ENCODE data around the gene UXS1. TPM values are rescaled to one million over a fixed set of nuclear protein-coding genes. Genes with fewer than 3 reads are reported as not detected.

The UXS1 gene
- total and polyA plus RNA-seq, 2 donors (not counting 1 experiment from before 2014, with no cell fraction given) = 20.3 to 44.8 TPM

DNA sequence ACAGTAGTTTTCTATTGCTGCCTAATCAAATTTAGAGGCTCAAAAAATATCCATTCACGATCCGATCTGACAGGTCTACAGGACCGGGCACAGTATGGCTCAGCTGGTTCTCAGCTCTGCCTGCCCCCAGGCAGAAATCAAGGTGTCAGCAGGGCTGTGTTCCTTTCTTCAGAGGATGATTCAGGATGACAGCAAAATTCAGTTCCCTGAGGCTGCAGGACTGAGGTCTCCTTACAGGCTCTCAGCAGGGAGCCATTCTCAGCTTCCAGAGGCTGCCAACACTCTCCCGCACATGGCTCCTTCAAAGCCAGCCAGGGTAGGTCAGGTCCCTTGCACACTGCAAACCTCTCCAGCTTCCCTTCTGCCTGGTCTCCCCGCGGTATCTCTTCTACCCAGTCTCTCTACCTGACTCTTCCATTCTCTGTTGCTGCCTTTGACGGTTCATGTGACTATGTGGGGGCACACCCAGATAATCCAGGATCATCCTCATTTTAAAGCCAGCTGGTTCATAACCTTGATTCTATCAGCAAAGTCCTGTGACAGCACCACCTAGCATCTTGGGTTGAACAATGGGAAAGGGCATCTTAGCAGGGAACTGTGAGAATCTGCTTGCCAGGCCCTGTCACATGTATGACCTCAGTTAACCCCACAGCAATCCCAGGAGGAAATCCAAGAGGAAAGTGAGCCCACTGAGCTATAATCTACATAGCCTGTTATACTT is 50.4 kb downstream of the UXS1 start:
- Histone ChIP-seq H3K9me3 (ENCODE audit: control extremely low read depth in 1 of 3, control insufficient read depth in 2 of 3, insufficient read depth in 1 of 3, low read length in 2 of 3) (no peaks in the 10 kb centered on the region), H3K4me3 (ENCODE audit: control extremely low read depth in 1 of 5, extremely low read depth in 1 of 5, insufficient read depth in 1 of 5, low read depth in 2 of 5, low read length in 4 of 5) (no peak overlapping the region), H3K36me3 (replicated peaks in 1 of 2; ENCODE audit: control extremely low read depth in 1 of 2, control insufficient read depth in 1 of 2, extremely low read depth in 1 of 2, insufficient read depth in 2 of 2, low read length in 1 of 2) (peaks cover 7 to 28% of the 10 kb centered on the region in 2 experiments), H3K27me3 (replicated peaks in 1 of 4; ENCODE audit: control extremely low read depth in 1 of 4, control insufficient read depth in 3 of 4, insufficient read depth in 4 of 4, low read length in 3 of 4) (no peaks in the 10 kb centered on the region), H3K4me1 (ENCODE audit: control insufficient read depth in 2 of 2, insufficient read depth in 2 of 2, low read length in 2 of 2) (peaks cover 18 to 20% of the 10 kb centered on the region in 2 donors), H3K4me2 (replicated peaks; ENCODE audit: low read depth, low read length, poor library complexity, severe bottlenecking) (no peak overlapping the region), H3K27ac (ENCODE audit: low read length in 2 of 2) (no peak overlapping the region), H4K20me1 (ENCODE audit: control insufficient read depth, insufficient read depth, low read length, poor library complexity, severe bottlenecking) (no peaks in the 10 kb centered on the region), H2AFZ (ENCODE audit: insufficient read depth, low read depth, low read length, poor library complexity, severe bottlenecking) (no peak overlapping the region), H3K79me2 (ENCODE audit: control insufficient read depth, insufficient read depth, low read length) (peaks cover 62% of the 10 kb centered on the region), H3K9ac (ENCODE audit: low read length) (no peak overlapping the region)
- intact Hi-C loops (cut with micrococcal nuclease) = no loop called here
- H3K27me3 Mint-ChIP-seq = no peaks in the 10 kb centered on the region
- ATAC-seq (ENCODE audit: low read depth) (no peak), DNase-seq (no peak)
- TF ChIP-seq, protein P1, sequence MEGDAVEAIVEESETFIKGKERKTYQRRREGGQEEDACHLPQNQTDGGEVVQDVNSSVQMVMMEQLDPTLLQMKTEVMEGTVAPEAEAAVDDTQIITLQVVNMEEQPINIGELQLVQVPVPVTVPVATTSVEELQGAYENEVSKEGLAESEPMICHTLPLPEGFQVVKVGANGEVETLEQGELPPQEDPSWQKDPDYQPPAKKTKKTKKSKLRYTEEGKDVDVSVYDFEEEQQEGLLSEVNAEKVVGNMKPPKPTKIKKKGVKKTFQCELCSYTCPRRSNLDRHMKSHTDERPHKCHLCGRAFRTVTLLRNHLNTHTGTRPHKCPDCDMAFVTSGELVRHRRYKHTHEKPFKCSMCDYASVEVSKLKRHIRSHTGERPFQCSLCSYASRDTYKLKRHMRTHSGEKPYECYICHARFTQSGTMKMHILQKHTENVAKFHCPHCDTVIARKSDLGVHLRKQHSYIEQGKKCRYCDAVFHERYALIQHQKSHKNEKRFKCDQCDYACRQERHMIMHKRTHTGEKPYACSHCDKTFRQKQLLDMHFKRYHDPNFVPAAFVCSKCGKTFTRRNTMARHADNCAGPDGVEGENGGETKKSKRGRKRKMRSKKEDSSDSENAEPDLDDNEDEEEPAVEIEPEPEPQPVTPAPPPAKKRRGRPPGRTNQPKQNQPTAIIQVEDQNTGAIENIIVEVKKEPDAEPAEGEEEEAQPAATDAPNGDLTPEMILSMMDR (IDR thresholded peaks at IDR 0.05) = no peak
- TF ChIP-seq EZH2 (IDR thresholded peaks at IDR 0.05; ENCODE audit: borderline replicate concordance, insufficient read depth, low read depth, low read length, poor library complexity, severe bottlenecking) = no peak
- H3K27ac Mint-ChIP-seq = no peak overlapping the region
- CTCF ChIA-PET = no interaction called here
- H3K9me3 Mint-ChIP-seq (ENCODE audit: insufficient read depth) = no peaks in the 10 kb centered on the region
- no peak overlapping the region for H3K4me3 Mint-ChIP-seq
- POLR2A ChIA-PET = no interaction called here
- WGBS (ENCODE audit: insufficient coverage) = 100% methylated on average over 7 of the region's 7 CpGs
- H3K4me1 Mint-ChIP-seq = peaks cover 46% of the 10 kb centered on the region

DNA sequence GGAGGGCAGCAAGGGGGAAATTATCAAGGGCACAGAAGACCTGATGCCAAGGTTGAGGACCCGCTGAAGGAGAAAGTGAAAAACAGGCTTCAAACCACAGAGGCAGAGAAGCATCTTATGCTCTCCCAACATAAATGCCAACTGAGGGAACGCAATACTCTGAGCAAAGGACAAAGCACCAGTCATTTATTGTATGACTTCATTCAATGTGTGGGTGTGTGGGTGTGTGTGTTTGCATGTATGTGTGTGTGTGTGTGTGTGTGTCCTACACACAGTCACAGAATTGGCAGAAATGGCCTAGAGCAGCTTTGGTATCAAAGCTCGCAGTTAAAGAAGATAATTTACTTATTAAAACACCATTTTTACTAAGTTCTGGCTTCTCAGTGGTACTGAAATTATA is 51.4 kb downstream of the UXS1 start:
- intact Hi-C loops (cut with micrococcal nuclease) = no loop called here
- Histone ChIP-seq H3K27ac (ENCODE audit: low read length in 2 of 2) (no peak overlapping the region), H3K4me3 (ENCODE audit: control extremely low read depth in 1 of 5, extremely low read depth in 1 of 5, insufficient read depth in 1 of 5, low read depth in 2 of 5, low read length in 4 of 5) (no peak overlapping the region), H3K9ac (ENCODE audit: low read length) (no peak overlapping the region), H2AFZ (ENCODE audit: insufficient read depth, low read depth, low read length, poor library complexity, severe bottlenecking) (no peak overlapping the region), H3K4me1 (ENCODE audit: control insufficient read depth in 2 of 2, insufficient read depth in 2 of 2, low read length in 2 of 2) (peaks cover 10 to 13% of the 10 kb centered on the region in 2 donors), H3K79me2 (ENCODE audit: control insufficient read depth, insufficient read depth, low read length) (peaks cover 65% of the 10 kb centered on the region), H4K20me1 (ENCODE audit: control insufficient read depth, insufficient read depth, low read length, poor library complexity, severe bottlenecking) (no peaks in the 10 kb centered on the region), H3K27me3 (replicated peaks in 1 of 4; ENCODE audit: control extremely low read depth in 1 of 4, control insufficient read depth in 3 of 4, insufficient read depth in 4 of 4, low read length in 3 of 4) (no peaks in the 10 kb centered on the region), H3K36me3 (replicated peaks in 1 of 2; ENCODE audit: control extremely low read depth in 1 of 2, control insufficient read depth in 1 of 2, extremely low read depth in 1 of 2, insufficient read depth in 2 of 2, low read length in 1 of 2) (peaks cover 7 to 29% of the 10 kb centered on the region in 2 experiments), H3K4me2 (replicated peaks; ENCODE audit: low read depth, low read length, poor library complexity, severe bottlenecking) (no peak overlapping the region), H3K9me3 (ENCODE audit: control extremely low read depth in 1 of 3, control insufficient read depth in 2 of 3, insufficient read depth in 1 of 3, low read length in 2 of 3) (no peaks in the 10 kb centered on the region)
- POLR2A ChIA-PET = no interaction called here
- Mint-ChIP-seq H3K4me3 (no peak overlapping the region), H3K27me3 (no peaks in the 10 kb centered on the region), H3K27ac (no peak overlapping the region), H3K4me1 (peaks cover 41% of the 10 kb centered on the region), H3K9me3 (ENCODE audit: insufficient read depth) (no peaks in the 10 kb centered on the region)
- CTCF ChIA-PET = no interaction called here
- 100% methylated on average over 1 of the region's 3 CpGs for WGBS (ENCODE audit: insufficient coverage)
- no peak for TF ChIP-seq EZH2 (IDR thresholded peaks at IDR 0.05; ENCODE audit: borderline replicate concordance, insufficient read depth, low read depth, low read length, poor library complexity, severe bottlenecking)
- TF ChIP-seq, protein P1 (IDR thresholded peaks at IDR 0.05) = no peak
- ATAC-seq (ENCODE audit: low read depth) (no peak), DNase-seq (no peak)
